ENCODE data around the gene SERHL2.

- TF ChIP-seq EZH2 (IDR thresholded peaks at IDR 0.05; ENCODE audit: borderline replicate concordance): no peak
- no peak for TF ChIP-seq CTCF (IDR thresholded peaks at IDR 0.05; ENCODE audit: poor library complexity)
- no peak for TF ChIP-seq EZH2phosphoT487 (IDR thresholded peaks at IDR 0.05; ENCODE audit: low read depth, severe bottlenecking, unreplicated experiment)
Measured at GRCh38 chr22:42596863-42597530, 43.2 kb downstream of the SERHL2 start.
